ENCODE results near the gene HSP90B1. TPM values are rescaled to one million over a fixed set of nuclear protein-coding genes. Genes with fewer than 3 reads are reported as not detected.

HSP90B1 gene
- polyA plus RNA-seq, 1 of the 3 experiments (the other 2 are of a cell fraction) = 420 TPM

DNA sequence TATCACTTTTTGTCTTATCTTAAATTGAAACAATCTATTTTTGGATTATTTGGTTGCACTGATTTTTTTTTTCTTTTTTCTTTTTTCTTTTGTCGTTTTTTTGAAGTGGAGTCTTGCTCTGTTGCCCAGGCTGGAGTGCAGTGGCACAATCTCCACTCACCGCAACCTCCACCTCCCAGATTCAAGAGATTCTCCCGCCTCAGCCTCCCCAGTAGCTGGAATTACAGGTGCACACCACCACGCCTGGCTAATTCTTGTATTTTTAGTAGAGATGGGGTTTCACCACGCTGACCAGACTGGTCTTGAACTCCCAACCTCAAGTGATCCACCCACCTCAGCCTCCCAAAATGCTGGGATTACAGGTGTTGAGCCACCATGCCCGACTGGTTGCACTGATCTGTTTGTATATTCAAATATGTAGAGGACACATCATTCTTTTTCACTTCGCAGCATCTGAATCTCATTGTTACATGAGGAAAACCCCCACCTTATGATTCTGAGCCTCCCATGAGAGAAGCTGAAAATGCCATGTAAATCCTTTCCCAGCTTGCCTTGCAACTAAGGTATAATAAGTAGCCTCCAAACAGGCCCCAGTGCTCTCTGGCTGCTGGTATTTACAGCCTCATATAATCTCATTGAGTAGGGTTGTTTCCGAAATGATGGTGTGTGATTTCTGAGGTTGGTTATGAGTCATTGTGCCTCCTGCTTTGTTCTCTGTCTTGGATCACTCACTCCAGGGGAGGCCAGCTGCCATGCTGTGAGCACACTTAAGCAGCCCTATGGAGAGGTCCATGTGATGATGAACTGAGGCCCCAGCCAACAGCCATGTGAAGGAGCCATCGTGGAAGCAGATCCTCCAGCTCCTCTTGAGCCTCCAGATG is 5.2 kb upstream of the HSP90B1 start:
- Histone ChIP-seq H3K4me2 (no peak overlapping the region), H3K9ac (no peak overlapping the region), H3K27ac (ENCODE audit: low read depth in 2 of 2, low read length in 1 of 2) (peak overlapping the region in 1 of 2 experiments; percentile 0; a peak in 1 of 4 replicates), H3K36me3 (replicated peaks in 1 of 2; ENCODE audit: control insufficient read depth in 1 of 2, insufficient read depth in 2 of 2, low read length in 1 of 2) (no peaks in the 10 kb centered on the region), H2AFZ (ENCODE audit: low read depth) (peak overlapping the region; percentile 32; the same call in 1 of the 2 replicates), H3K79me2 (ENCODE audit: insufficient read depth) (no peaks in the 10 kb centered on the region), H3F3A (replicated peaks; ENCODE audit: insufficient read depth) (no peaks in the 10 kb centered on the region), H3K4me3 (ENCODE audit: low read depth in 2 of 2, low read length in 1 of 2) (no peak overlapping the region), H3K9me2 (no peaks in the 10 kb centered on the region), H3K27me3 (ENCODE audit: insufficient read depth) (no peaks in the 10 kb centered on the region), H3K4me1 (ENCODE audit: control insufficient read depth in 1 of 2, insufficient read depth in 2 of 2, low read depth in 1 of 2, low read length in 1 of 2) (peaks cover 0 to 7% of the 10 kb centered on the region in 2 experiments; a peak in 2 of 4 replicates), H3K9me3 (no peaks in the 10 kb centered on the region), H4K20me1 (ENCODE audit: insufficient read depth) (no peaks in the 10 kb centered on the region)
- POLR2A ChIA-PET = interaction anchor here (1.4 kb wide), 1 partner anchor 41 kb away, joined by 3 read pairs; the partner anchor contains the start of gene TDG
- CTCF ChIA-PET = interaction anchor here (0.8 to 1.0 kb wide), 2 partner anchors 22 to 35 kb away, joined by 3 read pairs; no protein-coding TSS in a partner anchor
- no peak for DNase-seq
- 74% methylated on average over 9 of the region's 9 CpGs for WGBS (ENCODE audit: low lambda C conversion rate)
- TF ChIP-seq, protein P1, sequence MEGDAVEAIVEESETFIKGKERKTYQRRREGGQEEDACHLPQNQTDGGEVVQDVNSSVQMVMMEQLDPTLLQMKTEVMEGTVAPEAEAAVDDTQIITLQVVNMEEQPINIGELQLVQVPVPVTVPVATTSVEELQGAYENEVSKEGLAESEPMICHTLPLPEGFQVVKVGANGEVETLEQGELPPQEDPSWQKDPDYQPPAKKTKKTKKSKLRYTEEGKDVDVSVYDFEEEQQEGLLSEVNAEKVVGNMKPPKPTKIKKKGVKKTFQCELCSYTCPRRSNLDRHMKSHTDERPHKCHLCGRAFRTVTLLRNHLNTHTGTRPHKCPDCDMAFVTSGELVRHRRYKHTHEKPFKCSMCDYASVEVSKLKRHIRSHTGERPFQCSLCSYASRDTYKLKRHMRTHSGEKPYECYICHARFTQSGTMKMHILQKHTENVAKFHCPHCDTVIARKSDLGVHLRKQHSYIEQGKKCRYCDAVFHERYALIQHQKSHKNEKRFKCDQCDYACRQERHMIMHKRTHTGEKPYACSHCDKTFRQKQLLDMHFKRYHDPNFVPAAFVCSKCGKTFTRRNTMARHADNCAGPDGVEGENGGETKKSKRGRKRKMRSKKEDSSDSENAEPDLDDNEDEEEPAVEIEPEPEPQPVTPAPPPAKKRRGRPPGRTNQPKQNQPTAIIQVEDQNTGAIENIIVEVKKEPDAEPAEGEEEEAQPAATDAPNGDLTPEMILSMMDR (IDR thresholded peaks at IDR 0.05) = no peak
- TF ChIP-seq FOSL2 (IDR thresholded peaks at IDR 0.05; ENCODE audit: borderline replicate concordance, low read depth) = peak; percentile 60; the same call in 1 of the 2 replicates
- TF ChIP-seq GATA2 (CRISPR knock-in tag; IDR thresholded peaks at IDR 0.05) = no peak
- no peak for TF ChIP-seq TAF1 (IDR thresholded peaks at IDR 0.05; ENCODE audit: borderline replicate concordance, low read depth, low read length)
- TF ChIP-seq MXI1 (IDR thresholded peaks at IDR 0.05; ENCODE audit: low read depth, low read length) = no peak
- TF ChIP-seq ELF1 (IDR thresholded peaks at IDR 0.05) = no peak
- no peak for TF ChIP-seq RAD21 (IDR thresholded peaks at IDR 0.05; ENCODE audit: low read length)
- TF ChIP-seq, protein P2, sequence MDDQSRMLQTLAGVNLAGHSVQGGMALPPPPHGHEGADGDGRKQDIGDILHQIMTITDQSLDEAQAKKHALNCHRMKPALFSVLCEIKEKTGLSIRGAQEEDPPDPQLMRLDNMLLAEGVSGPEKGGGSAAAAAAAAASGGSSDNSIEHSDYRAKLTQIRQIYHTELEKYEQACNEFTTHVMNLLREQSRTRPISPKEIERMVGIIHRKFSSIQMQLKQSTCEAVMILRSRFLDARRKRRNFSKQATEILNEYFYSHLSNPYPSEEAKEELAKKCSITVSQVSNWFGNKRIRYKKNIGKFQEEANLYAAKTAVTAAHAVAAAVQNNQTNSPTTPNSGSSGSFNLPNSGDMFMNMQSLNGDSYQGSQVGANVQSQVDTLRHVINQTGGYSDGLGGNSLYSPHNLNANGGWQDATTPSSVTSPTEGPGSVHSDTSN (IDR thresholded peaks at IDR 0.05) = peak; percentile 26; the same call in 1 of the 2 replicates
- no peak for TF ChIP-seq FOXJ3 (CRISPR knock-in tag; IDR thresholded peaks at IDR 0.05)
- TF ChIP-seq, protein P3, sequence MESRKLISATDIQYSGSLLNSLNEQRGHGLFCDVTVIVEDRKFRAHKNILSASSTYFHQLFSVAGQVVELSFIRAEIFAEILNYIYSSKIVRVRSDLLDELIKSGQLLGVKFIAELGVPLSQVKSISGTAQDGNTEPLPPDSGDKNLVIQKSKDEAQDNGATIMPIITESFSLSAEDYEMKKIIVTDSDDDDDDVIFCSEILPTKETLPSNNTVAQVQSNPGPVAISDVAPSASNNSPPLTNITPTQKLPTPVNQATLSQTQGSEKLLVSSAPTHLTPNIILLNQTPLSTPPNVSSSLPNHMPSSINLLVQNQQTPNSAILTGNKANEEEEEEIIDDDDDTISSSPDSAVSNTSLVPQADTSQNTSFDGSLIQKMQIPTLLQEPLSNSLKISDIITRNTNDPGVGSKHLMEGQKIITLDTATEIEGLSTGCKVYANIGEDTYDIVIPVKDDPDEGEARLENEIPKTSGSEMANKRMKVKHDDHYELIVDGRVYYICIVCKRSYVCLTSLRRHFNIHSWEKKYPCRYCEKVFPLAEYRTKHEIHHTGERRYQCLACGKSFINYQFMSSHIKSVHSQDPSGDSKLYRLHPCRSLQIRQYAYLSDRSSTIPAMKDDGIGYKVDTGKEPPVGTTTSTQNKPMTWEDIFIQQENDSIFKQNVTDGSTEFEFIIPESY (IDR thresholded peaks at IDR 0.05; ENCODE audit: borderline replicate concordance, low read depth) = no peak
- no peak for TF ChIP-seq RFX5 (IDR thresholded peaks at IDR 0.05; ENCODE audit: low read length)
- no peak for TF ChIP-seq RXRA (IDR thresholded peaks at IDR 0.05; ENCODE audit: borderline replicate concordance, low read depth)
- TF ChIP-seq EZH2phosphoT487 (IDR thresholded peaks at IDR 0.05; ENCODE audit: borderline replicate concordance, low read depth) = no peak
- TF ChIP-seq, protein P4, sequence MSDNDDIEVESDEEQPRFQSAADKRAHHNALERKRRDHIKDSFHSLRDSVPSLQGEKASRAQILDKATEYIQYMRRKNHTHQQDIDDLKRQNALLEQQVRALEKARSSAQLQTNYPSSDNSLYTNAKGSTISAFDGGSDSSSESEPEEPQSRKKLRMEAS (IDR thresholded peaks at IDR 0.05; ENCODE audit: low read depth) = peak; percentile 64; the same call in 1 of the 2 replicates
- no peak for TF ChIP-seq GABPA (IDR thresholded peaks at IDR 0.05; ENCODE audit: low read depth)
- TF ChIP-seq, protein P5, sequence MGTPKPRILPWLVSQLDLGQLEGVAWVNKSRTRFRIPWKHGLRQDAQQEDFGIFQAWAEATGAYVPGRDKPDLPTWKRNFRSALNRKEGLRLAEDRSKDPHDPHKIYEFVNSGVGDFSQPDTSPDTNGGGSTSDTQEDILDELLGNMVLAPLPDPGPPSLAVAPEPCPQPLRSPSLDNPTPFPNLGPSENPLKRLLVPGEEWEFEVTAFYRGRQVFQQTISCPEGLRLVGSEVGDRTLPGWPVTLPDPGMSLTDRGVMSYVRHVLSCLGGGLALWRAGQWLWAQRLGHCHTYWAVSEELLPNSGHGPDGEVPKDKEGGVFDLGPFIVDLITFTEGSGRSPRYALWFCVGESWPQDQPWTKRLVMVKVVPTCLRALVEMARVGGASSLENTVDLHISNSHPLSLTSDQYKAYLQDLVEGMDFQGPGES (IDR thresholded peaks at IDR 0.05; ENCODE audit: low read depth, low read length) = no peak
- no peak for TF ChIP-seq SIN3A (IDR thresholded peaks at IDR 0.05; ENCODE audit: borderline replicate concordance, low read depth, low read length)
- TF ChIP-seq, protein P6, sequence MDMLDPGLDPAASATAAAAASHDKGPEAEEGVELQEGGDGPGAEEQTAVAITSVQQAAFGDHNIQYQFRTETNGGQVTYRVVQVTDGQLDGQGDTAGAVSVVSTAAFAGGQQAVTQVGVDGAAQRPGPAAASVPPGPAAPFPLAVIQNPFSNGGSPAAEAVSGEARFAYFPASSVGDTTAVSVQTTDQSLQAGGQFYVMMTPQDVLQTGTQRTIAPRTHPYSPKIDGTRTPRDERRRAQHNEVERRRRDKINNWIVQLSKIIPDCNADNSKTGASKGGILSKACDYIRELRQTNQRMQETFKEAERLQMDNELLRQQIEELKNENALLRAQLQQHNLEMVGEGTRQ (IDR thresholded peaks at IDR 0.05; ENCODE audit: borderline replicate concordance, low read depth, low read length) = no peak
- no peak for TF ChIP-seq FOXM1 (IDR thresholded peaks at IDR 0.05; ENCODE audit: low read depth)
- TF ChIP-seq NFIC (IDR thresholded peaks at IDR 0.05; ENCODE audit: borderline replicate concordance) = no peak
